ENCODE data around the gene GTF2H1.
"Not testable (repeated sequence)": the region's sequence is repeated elsewhere in the genome, so short reads cannot be mapped to it uniquely, and the experiment has no call there.

Gene GTF2H1

GRCh38 chr11:18383388-18384156 lies 61.2 kb downstream of the GTF2H1 start:
- DNase-seq = no peak

DNA sequence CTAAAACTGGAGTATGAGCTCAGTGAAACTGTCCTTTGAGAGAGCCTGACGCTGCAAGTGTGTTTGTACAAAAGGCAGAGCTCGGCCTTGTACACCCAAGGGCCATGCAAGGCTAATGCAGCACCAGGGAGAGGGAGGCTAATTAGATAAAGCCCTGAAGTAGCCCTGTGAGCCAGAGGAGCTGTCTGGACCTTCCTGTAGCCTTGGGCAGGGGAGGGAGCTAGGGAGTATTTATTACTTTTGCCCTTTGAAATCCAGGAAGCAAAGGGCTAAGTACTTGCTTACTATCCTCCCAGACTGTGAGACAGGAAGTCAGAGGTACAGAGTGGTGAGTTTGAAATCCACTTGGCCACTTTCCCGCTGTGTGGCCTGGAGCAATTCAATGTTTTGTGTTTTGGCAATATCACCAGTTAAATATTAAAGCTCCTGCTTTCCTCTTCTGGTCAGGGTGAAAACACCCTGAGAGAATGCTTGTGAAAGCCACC lies 61.8 kb downstream of the GTF2H1 start:
- no peak for DNase-seq

GRCh38 chr11:18390088-18390487 lies 67.7 kb downstream of the GTF2H1 start:
- no peak for DNase-seq

- no peak for DNase-seq
Observed at GRCh38 chr11:18392434-18393321, 70.3 kb downstream of the GTF2H1 start.

DNA sequence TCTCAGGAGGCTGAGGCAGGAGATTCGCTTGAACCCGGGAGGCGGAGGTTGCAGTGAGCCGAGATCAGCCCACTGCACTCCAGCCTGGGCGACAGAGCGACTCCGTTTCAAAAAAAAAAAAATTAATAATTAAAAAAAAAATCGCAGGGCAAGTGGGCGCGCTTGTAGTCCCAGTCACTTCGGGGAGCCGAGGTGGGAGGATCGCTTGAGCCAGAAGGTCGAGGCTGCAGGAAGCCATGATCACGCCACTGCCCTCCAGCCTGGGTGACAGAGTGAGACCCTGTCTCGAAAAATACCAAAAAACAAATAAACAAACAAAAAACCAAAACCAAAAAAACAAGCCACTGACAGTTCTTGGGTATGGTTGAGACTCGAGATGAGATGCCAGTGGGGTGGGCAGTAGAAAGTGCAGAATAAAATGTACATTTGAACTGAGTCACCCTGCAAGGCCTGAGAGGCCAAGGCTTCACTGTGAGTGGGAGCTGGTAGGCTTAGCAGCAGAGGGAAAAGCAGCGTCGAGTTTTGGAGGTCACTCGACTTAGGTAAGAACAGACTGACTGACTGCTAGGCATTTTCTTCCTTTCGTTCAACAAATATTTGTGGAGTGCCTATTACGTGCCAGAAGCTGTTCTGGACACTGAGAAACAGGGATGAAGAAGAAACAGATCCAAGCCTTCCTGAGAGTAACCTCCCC lies 71.4 kb downstream of the GTF2H1 start:
- no peak for DNase-seq

DNA sequence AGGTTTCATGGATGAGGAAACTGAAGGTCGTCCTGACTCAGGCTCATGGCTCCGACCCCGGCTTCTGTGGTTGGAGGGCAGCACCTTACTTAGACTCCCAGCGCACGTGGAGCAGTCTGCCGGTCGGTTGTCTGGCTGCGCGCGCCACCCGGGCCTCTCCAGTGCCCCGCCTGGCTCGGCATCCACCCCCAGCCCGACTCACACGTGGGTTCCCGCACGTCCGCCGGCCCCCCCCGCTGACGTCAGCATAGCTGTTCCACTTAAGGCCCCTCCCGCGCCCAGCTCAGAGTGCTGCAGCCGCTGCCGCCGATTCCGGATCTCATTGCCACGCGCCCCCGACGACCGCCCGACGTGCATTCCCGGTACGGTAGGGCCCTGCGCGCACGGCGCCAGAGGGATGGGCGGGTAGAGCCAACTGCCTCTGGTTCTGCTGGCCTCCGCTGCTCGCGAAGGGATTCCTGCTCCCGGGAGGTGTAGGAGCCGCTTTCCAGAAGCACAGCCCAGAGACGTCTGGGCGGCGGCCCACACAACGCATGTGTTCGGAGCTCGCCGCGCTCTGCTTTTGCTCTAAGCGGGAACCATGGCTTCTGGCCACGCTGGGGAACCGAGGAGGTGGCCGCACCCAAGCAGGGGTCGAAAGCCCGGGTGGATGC lies 72.0 kb downstream of the GTF2H1 start, which contains the start of gene LDHA:
LDHA (plus strand) TSS at position 289 of the 653 bp plus-strand sequence. CDS start 2,280 bp downstream, outside the sequence.
- DNase-seq = peak; percentile 75

DNA sequence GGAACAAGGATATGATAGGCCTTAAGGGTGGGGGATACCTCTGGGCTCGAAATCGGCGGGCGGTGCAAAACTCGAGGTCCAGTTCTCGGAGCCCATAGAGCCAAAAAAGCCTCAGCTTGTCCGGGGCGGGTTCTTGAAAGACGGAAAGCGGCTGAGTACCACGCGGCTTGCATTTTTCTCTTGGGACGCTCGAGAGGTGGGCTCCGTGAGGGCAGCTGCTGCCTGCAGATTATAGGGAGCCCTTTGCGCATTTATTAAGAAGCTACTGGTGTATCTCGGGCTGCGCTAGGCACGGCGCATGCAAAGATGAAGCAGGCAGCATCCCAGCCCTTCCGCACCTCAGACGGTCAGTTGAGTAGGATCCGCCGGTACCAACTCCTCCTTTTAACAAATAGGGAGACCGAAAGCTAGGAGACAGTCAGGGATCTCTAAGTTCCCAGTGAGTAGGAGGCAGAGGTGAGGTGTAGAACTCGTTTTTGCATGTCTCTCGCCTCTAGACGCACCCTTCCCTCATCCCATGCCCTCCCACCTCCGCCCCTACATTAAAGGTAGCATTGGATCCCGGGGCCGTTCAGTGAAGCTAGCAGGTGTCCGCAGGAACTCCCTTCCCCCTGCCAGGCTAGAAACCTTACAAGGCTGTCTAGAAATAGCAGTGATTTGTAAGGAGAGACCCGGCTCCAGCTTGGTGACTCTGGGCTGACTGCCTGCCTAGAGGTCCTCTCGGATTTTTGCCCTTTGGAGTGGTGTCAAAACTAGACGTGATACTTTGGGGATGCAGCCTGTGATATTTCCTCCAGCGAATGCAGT lies 72.8 kb downstream of the GTF2H1 start:
- DNase-seq = peak; percentile 11

DNA sequence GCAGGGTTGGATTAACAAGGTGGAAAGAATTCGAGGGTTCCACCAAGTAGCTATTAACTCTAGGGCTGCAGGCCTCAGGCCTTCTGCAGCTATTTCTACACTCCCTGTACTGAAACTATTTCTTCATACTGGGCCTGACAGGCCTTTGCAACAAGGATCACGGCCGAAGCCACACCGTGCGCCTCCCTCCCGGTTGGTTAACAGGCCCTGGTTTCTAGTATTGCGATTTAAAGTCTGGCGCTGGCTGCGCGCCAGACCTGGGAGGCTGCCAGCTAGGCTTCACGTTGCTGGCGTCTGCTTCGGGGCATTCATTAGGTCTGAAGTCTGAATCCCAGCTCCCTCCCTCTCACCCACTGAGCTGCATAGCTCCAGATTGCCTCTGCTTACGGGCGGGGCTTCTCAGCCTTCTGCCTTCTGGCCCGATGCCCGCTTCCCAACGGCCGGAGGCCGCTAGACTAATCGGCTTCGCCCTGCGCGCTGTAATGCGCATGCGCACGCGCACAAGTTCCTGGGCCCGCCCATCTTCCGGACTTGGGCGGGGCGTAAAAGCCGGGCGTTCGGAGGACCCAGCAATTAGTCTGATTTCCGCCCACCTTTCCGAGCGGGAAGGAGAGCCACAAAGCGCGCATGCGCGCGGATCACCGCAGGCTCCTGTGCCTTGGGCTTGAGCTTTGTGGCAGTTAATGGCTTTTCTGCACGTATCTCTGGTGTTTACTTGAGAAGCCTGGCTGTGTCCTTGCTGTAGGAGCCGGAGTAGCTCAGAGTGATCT lies 73.6 kb downstream of the GTF2H1 start:
- peak; percentile 89 for DNase-seq

DNA sequence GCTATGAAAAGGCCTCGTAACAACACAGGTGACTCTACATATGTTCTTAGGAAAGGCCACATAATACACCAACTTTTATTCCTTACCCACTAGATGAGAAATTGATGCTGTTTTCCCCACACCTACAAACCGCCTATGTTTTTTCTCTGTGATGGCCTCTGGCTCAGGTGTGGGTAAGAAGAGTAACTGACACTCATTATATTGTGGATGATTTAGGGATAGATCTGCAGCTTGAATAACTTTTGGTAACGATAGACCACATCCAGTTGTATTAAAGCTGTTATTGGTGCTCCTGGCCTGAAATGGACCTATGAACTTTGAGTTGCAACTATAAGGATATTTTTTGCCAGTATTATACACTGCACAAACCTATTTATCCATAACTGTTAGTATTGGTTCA lies 75.6 kb downstream of the GTF2H1 start:
- DNase-seq = no peak

DNA sequence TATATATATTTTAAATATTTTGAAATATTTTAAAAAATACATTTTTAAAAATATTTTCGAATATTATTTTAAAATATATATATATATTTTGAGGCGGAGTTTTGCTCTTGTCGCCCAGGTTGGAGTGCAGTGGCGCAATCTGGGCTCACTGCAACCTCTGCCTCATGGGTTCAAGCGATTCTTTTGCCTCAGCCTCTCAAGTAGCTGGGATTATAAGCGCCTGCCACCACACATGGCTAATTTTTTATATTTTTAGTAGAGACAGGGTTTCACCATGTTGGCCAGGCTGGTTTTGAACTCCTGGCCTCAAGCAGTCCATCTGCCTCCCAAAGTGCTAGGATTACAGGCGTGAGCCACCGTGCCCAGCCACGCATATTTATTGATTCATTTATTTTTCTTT lies 78.7 kb downstream of the GTF2H1 start:
- DNase-seq = not testable (repeated sequence)

DNA sequence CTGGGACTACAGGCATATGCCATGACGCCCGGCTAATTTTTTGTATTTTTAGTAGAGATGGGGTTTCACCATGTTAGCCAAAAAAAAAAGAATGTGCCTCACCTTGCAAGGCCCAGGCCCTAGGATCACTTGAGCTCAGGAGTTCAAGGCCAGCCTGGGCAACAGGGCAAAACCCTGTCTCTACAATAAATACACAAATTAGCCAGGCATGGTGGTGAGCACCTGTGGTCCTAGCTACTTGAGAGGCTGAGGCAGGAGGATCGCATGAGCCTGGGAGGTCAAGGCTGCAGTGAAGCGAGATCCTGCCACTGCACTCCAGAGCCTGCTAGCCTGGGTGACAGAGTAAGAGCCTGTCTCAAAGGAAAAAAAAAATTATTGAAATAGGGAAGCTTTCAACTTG lies 81.7 kb downstream of the GTF2H1 start:
- DNase-seq = no peak

DNA sequence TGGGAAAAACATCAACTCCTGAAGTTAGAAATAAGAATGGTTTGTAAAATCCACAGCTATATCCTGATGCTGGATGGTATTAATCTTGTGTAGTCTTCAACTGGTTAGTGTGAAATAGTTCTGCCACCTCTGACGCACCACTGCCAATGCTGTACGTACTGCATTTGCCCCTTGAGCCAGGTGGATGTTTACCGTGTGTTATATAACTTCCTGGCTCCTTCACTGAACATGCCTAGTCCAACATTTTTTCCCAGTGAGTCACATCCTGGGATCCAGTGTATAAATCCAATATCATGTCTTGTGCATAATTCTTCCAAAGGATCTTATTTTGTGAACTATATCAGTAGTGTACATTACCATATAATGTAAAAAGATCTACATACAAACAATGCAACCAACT lies 85.0 kb downstream of the GTF2H1 start:
- DNase-seq = not testable (repeated sequence)

- DNase-seq = no peak
Observed at GRCh38 chr11:18408558-18409291, 86.4 kb downstream of the GTF2H1 start.

GRCh38 chr11:18416459-18416858 lies 94.1 kb downstream of the GTF2H1 start:
- DNase-seq = no peak
